Measurements from ENCODE around the gene KCNIP2. TPM values are rescaled to one million over a fixed set of nuclear protein-coding genes. Genes with fewer than 3 reads are reported as not detected.
"Not testable (repeated sequence)": the region's sequence is repeated elsewhere in the genome, so short reads cannot be mapped to it uniquely, and the experiment has no call there.

Gene KCNIP2
- polyA plus RNA-seq, 1 donor from 2014 or later, result 14.5 TPM

DNA sequence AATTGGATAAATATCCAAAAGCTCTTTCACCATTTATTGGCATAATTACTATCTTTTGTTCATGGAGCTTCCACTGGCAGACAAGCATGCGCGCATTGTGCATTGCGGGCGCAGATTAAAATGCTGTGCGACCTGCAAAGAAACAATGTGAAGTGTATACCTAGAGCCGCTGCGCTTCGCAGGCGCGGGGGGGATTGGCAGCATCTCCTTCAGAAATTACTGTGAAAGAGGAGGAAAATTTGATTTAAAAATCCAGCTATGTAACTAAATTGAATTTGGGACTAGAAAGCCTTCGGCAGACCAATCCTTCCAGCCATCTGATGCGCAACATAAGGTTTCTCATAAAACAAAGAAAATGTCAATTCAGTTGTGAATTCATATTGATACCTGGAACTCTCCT, 50.1 kb downstream of the KCNIP2 start:
- Mint-ChIP-seq H3K27me3 (no peaks in the 10 kb centered on the region), H3K9me3 (no peaks in the 10 kb centered on the region), H3K27ac (peak overlapping the region in 1 of 3 donors; percentile 34), H3K4me1 (peaks cover 0 to 1% (median 0%) of the 10 kb centered on the region in 3 donors), H3K36me3 (no peaks in the 10 kb centered on the region), H3K4me3 (no peak overlapping the region)

DNA sequence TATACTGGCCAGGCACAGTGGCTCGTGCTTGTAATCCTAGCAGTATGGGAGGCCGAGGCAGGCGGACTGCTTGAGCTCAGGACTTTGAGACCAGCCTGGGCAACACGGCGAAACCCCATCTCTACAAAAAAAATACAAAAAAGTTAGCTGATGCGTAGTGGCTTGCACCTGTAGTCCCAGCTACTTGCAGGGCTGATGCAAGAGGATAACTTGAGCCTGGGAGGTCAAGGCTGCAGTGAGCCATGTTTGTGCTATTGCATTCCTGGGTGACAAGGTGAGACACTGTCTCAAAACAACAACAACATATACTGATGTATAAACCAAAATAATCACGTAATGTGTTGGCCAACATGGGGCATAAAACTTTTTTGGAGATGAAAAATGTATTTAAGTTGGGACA, 53.9 kb downstream of the KCNIP2 start:
- Mint-ChIP-seq H3K9me3 (no peaks in the 10 kb centered on the region), H3K36me3 (no peaks in the 10 kb centered on the region), H3K4me3 (no peak overlapping the region), H3K27ac (peak overlapping the region in 1 of 3 donors; percentile 27), H3K4me1 (peaks cover 5 to 11% (median 8%) of the 10 kb centered on the region in 3 donors), H3K27me3 (no peaks in the 10 kb centered on the region)

GRCh38 chr10:101789231-101789630, 54.4 kb downstream of the KCNIP2 start:
- not testable (repeated sequence) for H3K9me3 Mint-ChIP-seq, H3K27me3 Mint-ChIP-seq, H3K36me3 Mint-ChIP-seq, H3K4me3 Mint-ChIP-seq
- H3K4me1 Mint-ChIP-seq, result peaks cover 6 to 15% (median 13%) of the 10 kb centered on the region in 3 donors
- H3K27ac Mint-ChIP-seq, result peak overlapping the region in 1 of 3 donors; percentile 27

DNA sequence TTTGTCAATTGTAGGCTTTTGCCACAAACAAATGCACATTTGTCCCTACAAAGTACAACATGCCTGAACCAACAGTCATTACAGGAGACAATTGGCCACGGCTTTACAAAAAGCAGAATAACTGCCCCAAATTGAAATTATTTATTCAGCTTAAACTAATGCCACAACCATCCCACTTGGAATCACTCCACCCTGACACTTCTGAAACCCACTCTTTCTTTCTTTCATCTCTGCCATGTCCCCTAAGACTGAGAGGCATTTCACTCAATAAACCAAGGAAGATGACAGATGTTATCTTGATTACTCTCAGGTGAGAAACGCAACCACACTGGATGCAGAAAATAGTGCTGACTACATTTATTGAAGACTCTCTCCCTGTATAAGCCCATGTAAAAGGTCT, 57.8 kb downstream of the KCNIP2 start:
- H3K4me1 Mint-ChIP-seq, result peaks cover 22 to 34% (median 34%) of the 10 kb centered on the region in 3 donors
- no peaks in the 10 kb centered on the region for H3K36me3 Mint-ChIP-seq
- H3K9me3 Mint-ChIP-seq, result no peaks in the 10 kb centered on the region
- no peaks in the 10 kb centered on the region for H3K27me3 Mint-ChIP-seq
- H3K27ac Mint-ChIP-seq, result peak overlapping the region in 1 of 3 donors; percentile 41
- no peak overlapping the region for H3K4me3 Mint-ChIP-seq

GRCh38 chr10:101784558-101784957, 59.0 kb downstream of the KCNIP2 start:
- Mint-ChIP-seq H3K4me1 (peaks cover 22 to 38% (median 37%) of the 10 kb centered on the region in 3 donors), H3K27me3 (no peaks in the 10 kb centered on the region), H3K36me3 (no peaks in the 10 kb centered on the region)

GRCh38 chr10:101783736-101784118, 59.9 kb downstream of the KCNIP2 start:
- Mint-ChIP-seq H3K27ac (peak overlapping the region; percentile 91 to 99 (median 93)), H3K9me3 (no peaks in the 10 kb centered on the region), H3K4me1 (peaks cover 27 to 45% (median 42%) of the 10 kb centered on the region in 3 donors), H3K36me3 (no peaks in the 10 kb centered on the region), H3K4me3 (peak overlapping the region in 3 of 4 donors; percentile 98 to 100 (median 100)), H3K27me3 (peaks cover 5% of the 10 kb centered on the region)

More at GRCh38 chr10:101784558-101784957, 59.0 kb downstream of the KCNIP2 start:
- no peaks in the 10 kb centered on the region for H3K9me3 Mint-ChIP-seq
- H3K27ac Mint-ChIP-seq, result peak overlapping the region in 2 of 3 donors; percentile 59 to 99
- H3K4me3 Mint-ChIP-seq, result peak overlapping the region in 1 of 4 donors; percentile 100

DNA sequence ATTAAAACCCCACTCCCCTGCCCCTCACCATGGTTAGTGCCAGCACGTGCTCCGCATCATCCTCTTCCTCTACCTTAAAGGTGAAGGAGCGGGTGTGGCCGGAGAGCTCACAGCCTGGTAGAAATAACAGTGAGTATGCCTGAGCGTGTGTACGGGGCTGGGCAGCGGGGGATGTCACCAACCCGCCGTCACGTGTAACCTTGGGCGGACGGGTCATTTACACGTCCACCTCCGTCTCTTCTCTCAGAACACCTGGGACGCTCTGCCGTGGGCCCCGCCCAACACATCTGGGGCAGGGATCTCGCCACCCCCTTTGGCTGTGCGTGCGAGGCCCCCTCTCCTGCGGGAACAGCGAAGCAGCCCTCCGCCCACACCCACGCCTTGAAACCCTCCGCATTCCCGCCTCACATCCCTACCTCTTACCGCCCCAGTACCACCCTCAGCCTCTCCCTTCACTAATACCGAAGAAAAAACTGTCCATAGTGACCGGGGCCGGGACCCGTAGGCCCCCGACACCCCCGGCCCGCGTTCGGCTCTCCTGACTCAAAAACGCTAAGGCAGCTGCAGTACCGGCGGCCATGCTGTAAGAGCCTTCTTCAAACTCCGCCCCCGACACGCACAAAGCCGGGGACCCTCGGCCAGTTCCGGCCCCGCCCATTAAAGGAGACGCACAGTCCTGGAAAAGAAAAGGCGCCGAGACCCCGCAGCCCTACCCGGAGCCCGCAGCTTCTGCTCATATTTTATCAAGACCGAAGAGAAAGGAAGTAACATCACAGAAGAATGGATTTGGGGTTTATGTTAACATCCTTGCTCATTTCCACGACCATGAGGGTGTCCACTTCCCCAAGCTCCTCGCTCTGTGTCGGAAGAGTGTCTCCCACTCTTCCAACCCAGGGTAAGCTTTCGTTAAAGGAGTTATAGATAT, 60.5 kb downstream of the KCNIP2 start, which contains the start of gene NPM3:
TSS of gene NPM3 (minus strand) at position 636 of the 925 bp plus-strand sequence. CDS start at position 580, 56 bp downstream.
- H3K36me3 Mint-ChIP-seq, result no peaks in the 10 kb centered on the region
- H3K27ac Mint-ChIP-seq, result peak within 1 kb of the TSS; percentile 91 to 99 (median 93)
- H3K9me3 Mint-ChIP-seq, result no peaks in the 10 kb centered on the region
- peaks cover 9% of the 10 kb centered on the region for H3K27me3 Mint-ChIP-seq
- peaks cover 27 to 46% (median 44%) of the 10 kb centered on the region in 3 donors for H3K4me1 Mint-ChIP-seq
- peak within 1 kb of the TSS; percentile 96 to 100 (median 99) for H3K4me3 Mint-ChIP-seq

DNA sequence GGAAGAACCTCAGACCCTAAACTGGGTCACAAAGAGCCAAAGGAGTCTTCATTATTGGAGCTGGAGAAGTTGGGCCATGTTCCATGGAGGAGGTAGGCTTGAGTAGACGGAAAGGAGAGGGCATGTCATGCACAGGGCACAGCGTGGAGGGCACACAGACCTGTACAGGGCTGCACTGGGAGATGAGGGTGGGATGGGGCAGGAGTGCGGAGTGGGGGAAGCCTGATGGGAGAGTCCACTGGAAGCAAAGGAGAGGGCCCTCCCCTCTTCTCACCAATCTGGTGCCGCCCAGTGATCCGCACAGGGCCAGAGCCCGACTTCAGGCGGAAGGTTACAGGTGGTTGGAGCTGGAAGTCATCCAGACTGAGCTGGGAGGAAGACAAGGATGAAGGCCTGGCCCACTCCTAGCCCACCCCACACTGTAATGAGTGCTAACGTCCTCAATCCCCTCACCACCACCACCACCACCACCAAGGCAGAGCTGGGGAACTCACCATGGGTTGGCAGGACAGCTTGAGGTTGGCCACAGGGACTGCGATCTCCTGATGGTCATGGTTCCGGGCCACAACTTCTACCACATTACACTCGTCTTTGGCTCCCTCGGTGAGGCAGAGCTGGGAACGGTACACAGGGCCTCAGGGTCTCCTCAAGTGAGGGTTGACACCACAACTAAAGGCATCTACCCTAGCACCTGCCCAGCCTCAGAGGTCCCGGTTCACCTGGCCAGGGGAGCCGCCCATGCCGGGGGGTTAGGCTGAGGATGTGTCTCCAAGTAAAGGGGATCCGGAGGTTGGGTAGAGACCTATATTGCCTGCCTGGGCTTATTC, 61.4 kb downstream of the KCNIP2 start:
- H3K27ac Mint-ChIP-seq, result no peak overlapping the region
- peaks cover 27 to 50% (median 41%) of the 10 kb centered on the region in 3 donors for H3K4me1 Mint-ChIP-seq
- peaks cover 17% of the 10 kb centered on the region for H3K27me3 Mint-ChIP-seq
- no peaks in the 10 kb centered on the region for H3K36me3 Mint-ChIP-seq
- H3K9me3 Mint-ChIP-seq, result no peaks in the 10 kb centered on the region
- peak overlapping the region; percentile 96 to 100 (median 99) for H3K4me3 Mint-ChIP-seq

- Mint-ChIP-seq H3K36me3 (no peaks in the 10 kb centered on the region), H3K27me3 (peaks cover 20% of the 10 kb centered on the region)
Observed at GRCh38 chr10:101781655-101781983, 62.0 kb downstream of the KCNIP2 start.

GRCh38 chr10:101780818-101781654, 62.6 kb downstream of the KCNIP2 start:
- Mint-ChIP-seq H3K4me1 (peaks cover 29 to 50% (median 41%) of the 10 kb centered on the region in 3 donors), H3K9me3 (no peaks in the 10 kb centered on the region), H3K27ac (peak overlapping the region in 1 of 3 donors; percentile 72), H3K27me3 (peaks cover 20% of the 10 kb centered on the region), H3K4me3 (peak overlapping the region in 3 of 4 donors; percentile 25 to 91 (median 53)), H3K36me3 (no peaks in the 10 kb centered on the region)

More at GRCh38 chr10:101781655-101781983, 62.0 kb downstream of the KCNIP2 start:
- peaks cover 29 to 51% (median 41%) of the 10 kb centered on the region in 3 donors for H3K4me1 Mint-ChIP-seq
- H3K9me3 Mint-ChIP-seq, result no peaks in the 10 kb centered on the region
- no peak overlapping the region for H3K27ac Mint-ChIP-seq
- peak overlapping the region; percentile 57 to 91 (median 84) for H3K4me3 Mint-ChIP-seq

GRCh38 chr10:101780187-101780817, 63.3 kb downstream of the KCNIP2 start:
- peak overlapping the region; percentile 84 to 97 (median 92) for H3K4me3 Mint-ChIP-seq
- no peaks in the 10 kb centered on the region for H3K36me3 Mint-ChIP-seq
- peaks cover 20% of the 10 kb centered on the region for H3K27me3 Mint-ChIP-seq
- H3K9me3 Mint-ChIP-seq, result no peaks in the 10 kb centered on the region
- H3K4me1 Mint-ChIP-seq, result peaks cover 29 to 46% (median 41%) of the 10 kb centered on the region in 3 donors
- peak overlapping the region; percentile 35 to 88 (median 72) for H3K27ac Mint-ChIP-seq

DNA sequence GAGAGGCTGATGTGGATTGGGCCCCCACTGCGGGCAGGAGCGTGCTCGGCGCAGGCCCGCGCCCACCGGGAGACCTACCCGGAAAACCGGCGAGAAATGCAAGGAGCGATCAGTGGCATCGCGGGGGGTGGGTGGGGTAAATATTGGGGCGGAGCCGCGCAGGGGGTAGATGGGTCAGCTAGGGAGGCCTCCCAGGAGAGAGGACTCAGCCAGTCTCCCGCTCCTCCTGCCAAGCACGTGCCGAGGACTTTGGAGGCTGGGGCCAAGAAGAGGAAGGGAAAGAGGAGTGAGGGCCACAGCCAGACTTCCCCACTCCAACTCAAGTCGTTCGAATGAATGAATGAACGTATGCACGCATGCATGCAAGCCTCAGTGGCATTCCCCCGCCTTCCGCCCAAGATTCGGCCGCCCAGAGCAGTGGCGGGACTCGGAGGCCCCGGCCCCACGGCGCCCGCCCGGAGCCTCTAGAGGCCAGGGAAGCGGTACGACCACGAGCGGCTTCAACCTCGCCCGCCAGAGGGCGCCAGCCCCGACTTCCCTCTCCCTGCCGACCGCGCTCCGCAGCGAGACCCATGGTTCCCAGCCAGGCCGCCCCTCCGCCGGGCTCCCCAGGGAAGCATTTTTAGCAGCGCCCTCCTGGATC, 63.9 kb downstream of the KCNIP2 start:
- H3K36me3 Mint-ChIP-seq, result no peaks in the 10 kb centered on the region
- H3K9me3 Mint-ChIP-seq, result no peaks in the 10 kb centered on the region
- H3K27ac Mint-ChIP-seq, result peak overlapping the region; percentile 35 to 88 (median 72)
- peaks cover 26 to 43% (median 39%) of the 10 kb centered on the region in 3 donors for H3K4me1 Mint-ChIP-seq
- H3K27me3 Mint-ChIP-seq, result peaks cover 24% of the 10 kb centered on the region
- peak overlapping the region; percentile 84 to 97 (median 92) for H3K4me3 Mint-ChIP-seq

DNA sequence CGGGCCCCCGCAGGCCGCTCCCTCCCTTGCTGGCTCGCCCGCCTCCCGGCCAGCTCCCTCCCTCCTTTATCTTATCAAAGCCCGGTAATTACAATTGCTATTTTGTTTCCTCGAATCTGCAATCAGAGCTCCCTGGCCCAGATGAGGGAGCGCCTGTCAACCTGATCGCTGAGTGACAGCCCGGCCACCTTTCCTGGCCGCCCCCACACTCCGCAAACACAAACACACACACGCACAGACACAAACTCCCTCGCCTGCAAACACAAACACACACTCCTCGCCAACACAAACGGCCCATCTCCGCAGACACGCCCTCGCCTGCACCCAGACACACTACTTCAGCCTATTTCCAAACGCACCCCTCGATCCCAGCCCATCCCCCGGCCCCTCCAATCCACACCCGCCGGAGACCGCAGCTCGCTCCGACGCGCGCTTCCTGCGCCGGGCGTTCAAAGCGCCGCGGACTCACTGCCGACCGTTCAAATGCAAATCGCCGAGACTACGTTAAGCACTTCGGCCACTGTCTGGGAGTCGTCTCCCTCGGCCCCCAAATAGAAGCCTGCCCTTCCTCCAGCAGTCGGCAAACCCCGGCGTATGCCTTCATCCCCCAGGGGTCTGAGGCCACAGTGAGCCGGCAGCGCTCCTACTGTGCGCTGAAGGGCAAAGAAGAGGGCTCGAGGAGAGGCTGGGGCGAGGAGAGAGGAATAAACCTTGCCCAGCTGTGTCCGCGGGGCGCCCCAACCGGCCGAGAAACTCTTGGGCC, 64.6 kb downstream of the KCNIP2 start:
- Mint-ChIP-seq H3K27ac (peak overlapping the region; percentile 35 to 72 (median 69)), H3K27me3 (peaks cover 31% of the 10 kb centered on the region), H3K4me1 (peaks cover 26 to 39% (median 37%) of the 10 kb centered on the region in 3 donors), H3K9me3 (no peaks in the 10 kb centered on the region), H3K4me3 (peak overlapping the region; percentile 84 to 97 (median 92)), H3K36me3 (no peaks in the 10 kb centered on the region)
